PC-9 (cell line): ENCODE data around the gene SEC23IP. TPM values are rescaled to one million over a fixed set of nuclear protein-coding genes. Genes with fewer than 3 reads are reported as not detected.
"Not testable (repeated sequence)": the region's sequence is repeated elsewhere in the genome, so short reads cannot be mapped to it uniquely, and the experiment has no call there.

Experiments
- BruUV-seq: library from RNA; stranded (reverse); fragments of 400-500 nt; replicated peaks from 2 replicates; lab custom pipeline; 2021; lab: Mats Ljungman, UMichigan
- CTCF ChIA-PET: fragments of 300-600 bp; sonication (Branson Sonifier 250); formaldehyde crosslinking; loops from one replicate; lab custom pipeline; 2022; ENCODE audit warnings: antibody characterized with exemption; lab: Charles Lee
- POLR2A ChIA-PET: fragments of 300-600 bp; sonication (Branson Sonifier 250); formaldehyde crosslinking; loops from one replicate; lab custom pipeline; 2022; ENCODE audit warnings: antibody characterized with exemption; ENCODE audit not compliant: unreplicated experiment; lab: Charles Lee
- DNase-seq, 2 experiments: peaks; one replicate each; pipeline versions ENCODE4 v3.0.0 to v3.0.0-alpha.2; 2015 to 2022; ENCODE audit warnings: mixed read lengths in 1 of 2
- H2AFZ ChIP-seq: fragments of 200-600 bp; sonication (generic); 2 replicates; pipeline ENCODE4 v1.8.1; 2017; ENCODE audit warnings: antibody characterized with exemption
- H3F3A ChIP-seq: fragments of 200-600 bp; sonication (generic); 2 replicates; pipeline ENCODE4 v1.8.1; 2017; ENCODE audit warnings: antibody characterized with exemption, mild to moderate bottlenecking, low read depth; ENCODE audit not compliant: insufficient read depth
- H3K27ac ChIP-seq: fragments of 200-600 bp; sonication (generic); 2 replicates; pipeline ENCODE4 v1.6.1; 2016; ENCODE audit warnings: mixed run types
- H3K27me3 ChIP-seq: fragments of 200-600 bp; sonication (generic); 2 replicates; pipeline ENCODE4 v1.6.1; 2016; ENCODE audit warnings: low read depth, mixed run types; ENCODE audit not compliant: insufficient read depth
- H3K36me3 ChIP-seq: fragments of 200-600 bp; sonication (generic); 2 replicates; pipeline ENCODE4 v1.6.1; 2016; ENCODE audit warnings: low read depth, mixed run types
- H3K4me1 ChIP-seq: fragments of 200-600 bp; sonication (generic); replicated peaks from 2 replicates; pipeline ENCODE4 v1.6.1; 2016; ENCODE audit warnings: mixed run types; ENCODE audit not compliant: insufficient read depth
- H3K4me2 ChIP-seq: fragments of 200-600 bp; sonication (generic); 2 replicates; pipeline ENCODE4 v1.6.1; 2017; ENCODE audit warnings: mixed run types
- H3K4me3 ChIP-seq: fragments of 200-600 bp; sonication (generic); 2 replicates; pipeline ENCODE4 v1.6.1; 2016; ENCODE audit warnings: mixed run types
- H3K79me2 ChIP-seq: fragments of 200-600 bp; sonication (generic); 2 replicates; pipeline ENCODE4 v1.6.1; 2017; ENCODE audit warnings: low read depth, mixed run types
- H3K9me2 ChIP-seq: fragments of 200-600 bp; sonication (generic); 2 replicates; pipeline ENCODE4 v1.8.1; 2017; ENCODE audit warnings: mild to moderate bottlenecking; ENCODE audit not compliant: insufficient read depth
- H3K9me3 ChIP-seq: fragments of 200-600 bp; sonication (generic); 2 replicates; pipeline ENCODE4 v1.8.1; 2016; ENCODE audit warnings: low read depth; ENCODE audit not compliant: insufficient read depth
- H4K20me1 ChIP-seq: fragments of 200-600 bp; sonication (generic); 2 replicates; pipeline ENCODE4 v1.8.1; 2017; ENCODE audit not compliant: insufficient read depth
- CTCF ChIP-seq: fragments of 200-600 bp; sonication (generic); conservative IDR thresholded peaks from 2 replicates; pipeline ENCODE4 v1.6.1; 2017; ENCODE audit warnings: mixed run types, antibody characterized with exemption, mild to moderate bottlenecking, moderate library complexity
- EZH2 ChIP-seq: fragments of 200-600 bp; sonication (generic); IDR thresholded peaks from 2 replicates; pipeline ENCODE4 v1.8.0; 2017; ENCODE audit warnings: antibody characterized with exemption, low read depth
- intact Hi-C: fragments of 100-400 bp; cut with micrococcal nuclease; formaldehyde crosslinking; loops from one replicate; pipeline ENCODE4 v1.10.0; 2022; ENCODE audit not compliant: unreplicated experiment
- total RNA-seq: library from RNA; stranded (reverse); gene quantifications from 2 replicates; pipeline ENCODE4 v1.2.3, GENCODE V29; 2021

Gene SEC23IP
- total RNA-seq, 1 experiment from 2014 or later = 33.2 TPM

- H3K4me2 ChIP-seq = no peak overlapping the region
- ChIA-PET CTCF (no interaction called here), POLR2A (no interaction called here)
- no peaks in the 10 kb centered on the region for H3F3A ChIP-seq
- no peak overlapping the region for H3K27ac ChIP-seq
- H3K9me3 ChIP-seq = no peaks in the 10 kb centered on the region
- no peaks in the 10 kb centered on the region for H3K4me1 ChIP-seq
- peaks cover 15% of the 10 kb centered on the region; the same call in 1 of the 2 replicates for H4K20me1 ChIP-seq
- H3K79me2 ChIP-seq = peaks cover 8% of the 10 kb centered on the region; the same call in 1 of the 2 replicates
- intact Hi-C loops = no loop called here
- TF ChIP-seq CTCF (no peak), EZH2 (no peak)
- H3K4me3 ChIP-seq = no peak overlapping the region
- no peaks in the 10 kb centered on the region for H3K9me2 ChIP-seq
- no TSS peak for BruUV-seq
- H2AFZ ChIP-seq = no peak overlapping the region
- no peaks in the 10 kb centered on the region for H3K27me3 ChIP-seq
- DNase-seq = no peak
- H3K36me3 ChIP-seq = 0 out of 2 replicates have a peak, but pooled peaks cover 2% of the 10 kb centered on the region
These were observed 11.6 kb downstream of the SEC23IP start for GRCh38 chr10:119903946-119904666.

GRCh38 chr10:119907695-119908094 is 15.2 kb downstream of the SEC23IP start:
- H3K9me3 ChIP-seq, H3K9me2 ChIP-seq, H3K4me1 ChIP-seq, intact Hi-C loops, DNase-seq, H3K4me3 ChIP-seq, H2AFZ ChIP-seq, CTCF ChIA-PET, H3K4me2 ChIP-seq, H3K27me3 ChIP-seq, POLR2A ChIA-PET, H3K79me2 ChIP-seq, H3F3A ChIP-seq, H3K27ac ChIP-seq, H4K20me1 ChIP-seq, BruUV-seq, H3K36me3 ChIP-seq: not testable (repeated sequence)

GRCh38 chr10:119908166-119908565 is 15.6 kb downstream of the SEC23IP start:
- Histone ChIP-seq H4K20me1 (0 out of 2 replicates have a peak, but pooled peaks cover 1% of the 10 kb centered on the region), H2AFZ (no peak overlapping the region), H3K4me3 (no peak overlapping the region), H3K4me1 (no peaks in the 10 kb centered on the region), H3K79me2 (no peaks in the 10 kb centered on the region), H3K4me2 (no peak overlapping the region), H3K27me3 (no peaks in the 10 kb centered on the region), H3K36me3 (no peaks in the 10 kb centered on the region), H3K9me2 (no peaks in the 10 kb centered on the region), H3K27ac (no peak overlapping the region), H3F3A (no peaks in the 10 kb centered on the region), H3K9me3 (no peaks in the 10 kb centered on the region)
- no TSS peak for BruUV-seq
- TF ChIP-seq CTCF (no peak), EZH2 (no peak)
- POLR2A ChIA-PET = no interaction called here
- DNase-seq = no peak
- CTCF ChIA-PET = no interaction called here
- intact Hi-C loops = no loop called here
